Neural cell (in vitro differentiated cells): ENCODE results near the gene PTGR3. TPM values are rescaled to one million over a fixed set of nuclear protein-coding genes. Genes with fewer than 3 reads are reported as not detected.

Experiments used
- H2AFZ ChIP-seq: fragments of 200-600, 300-800 bp; sonication (generic), shearing (Covaris generic); 2 replicates; pipeline ENCODE4 v1.6.0; 2014; ENCODE audit warnings: low read depth, mild to moderate bottlenecking, antibody characterized with exemption, low read length, moderate library complexity
- H3F3A ChIP-seq: fragments of 200-600 bp; shearing (Covaris generic); 2 replicates; pipeline ENCODE4 v1.6.1; 2016; ENCODE audit warnings: mild to moderate bottlenecking, moderate library complexity, mixed read lengths, antibody characterized with exemption, low read length; ENCODE audit not compliant: insufficient read depth, poor library complexity, severe bottlenecking
- H3K27ac ChIP-seq: fragments of 200-600, 300-800 bp; sonication (generic), shearing (Covaris generic); 2 replicates; pipeline ENCODE4 v1.5.1; 2014; ENCODE audit warnings: mild to moderate bottlenecking, low read length, moderate library complexity
- H3K27me3 ChIP-seq: fragments of 300-800, 200-600 bp; sonication (generic), shearing (Covaris generic); 2 replicates; pipeline ENCODE4 v1.6.0; 2014; ENCODE audit warnings: mild to moderate bottlenecking, low read depth, low read length, moderate library complexity; ENCODE audit not compliant: insufficient read depth
- H3K36me3 ChIP-seq: fragments of 300-800, 200-600 bp; sonication (generic), shearing (Covaris generic); 2 replicates; pipeline ENCODE4 v1.5.1; 2014; ENCODE audit warnings: mild to moderate bottlenecking, antibody characterized with exemption, low read length, moderate library complexity; ENCODE audit not compliant: insufficient read depth
- H3K4me2 ChIP-seq: fragments of 300-800, 200-600 bp; sonication (generic), shearing (Covaris generic); 2 replicates; pipeline ENCODE4 v1.6.0; 2014; ENCODE audit warnings: mild to moderate bottlenecking, low read length
- H3K4me3 ChIP-seq: fragments of 300-800, 200-600 bp; sonication (generic), shearing (Covaris generic); 2 replicates; pipeline ENCODE4 v1.5.1; 2014; ENCODE audit warnings: mild to moderate bottlenecking, low read length, moderate library complexity
- H3K79me2 ChIP-seq: fragments of 200-600 bp; shearing (Covaris generic); replicated peaks from 2 replicates; pipeline ENCODE4 v1.6.0; 2014; ENCODE audit warnings: mild to moderate bottlenecking, low read length, moderate library complexity; ENCODE audit not compliant: insufficient read depth
- H3K9ac ChIP-seq: fragments of 300-800, 200-600 bp; sonication (generic), shearing (Covaris generic); 2 replicates; pipeline ENCODE4 v1.6.1; 2016; ENCODE audit warnings: mild to moderate bottlenecking, low read length, mixed read lengths
- H3K9me2 ChIP-seq: fragments of 200-600 bp; shearing (Covaris generic); 2 replicates; pipeline ENCODE4 v1.6.1; 2016; ENCODE audit warnings: mild to moderate bottlenecking, low read length, mixed read lengths; ENCODE audit not compliant: insufficient read depth
- H3K9me3 ChIP-seq: fragments of 200-600, 300-800 bp; sonication (generic), shearing (Covaris generic); 2 replicates; pipeline ENCODE4 v1.6.1; 2016; ENCODE audit warnings: mild to moderate bottlenecking, mixed run types, low read length, moderate library complexity, mixed read lengths
- H4K20me1 ChIP-seq: fragments of 200-600 bp; shearing (Covaris generic); 2 replicates; pipeline ENCODE4 v1.6.1; 2016; ENCODE audit warnings: mild to moderate bottlenecking, mixed run types; ENCODE audit not compliant: insufficient read depth
- EP300 ChIP-seq: fragments of 450-650 bp; conservative IDR thresholded peaks from 2 replicates; pipeline ENCODE4 v1.6.1; 2014; ENCODE audit warnings: antibody characterized with exemption, mild to moderate bottlenecking, moderate library complexity; ENCODE audit not compliant: poor library complexity, severe bottlenecking
- EZH2 ChIP-seq: fragments of 200-600, 300-800 bp; shearing (Covaris generic), sonication (generic); IDR thresholded peaks from 2 replicates; pipeline ENCODE4 v1.6.1; 2014; ENCODE audit warnings: antibody characterized with exemption, low read length, borderline replicate concordance, mild to moderate bottlenecking; ENCODE audit not compliant: insufficient read depth, poor library complexity, severe bottlenecking
- MXI1 ChIP-seq: fragments of 450-650 bp; conservative IDR thresholded peaks from 2 replicates; pipeline ENCODE4 v1.6.1; 2014; ENCODE audit warnings: antibody characterized with exemption, mild to moderate bottlenecking; ENCODE audit not compliant: poor library complexity, severe bottlenecking
- POLR2AphosphoS5 ChIP-seq: IDR thresholded peaks from 2 replicates; pipeline ENCODE4 v1.6.1; 2012
- RAD21 ChIP-seq: fragments of 450-650 bp; conservative IDR thresholded peaks from 2 replicates; pipeline ENCODE4 v1.6.1; 2014; ENCODE audit warnings: antibody characterized with exemption, mild to moderate bottlenecking, moderate library complexity
- SMC3 ChIP-seq: fragments of 450-650 bp; conservative IDR thresholded peaks from 2 replicates; pipeline ENCODE4 v1.6.1; 2014; ENCODE audit warnings: antibody characterized with exemption, mild to moderate bottlenecking, moderate library complexity; ENCODE audit not compliant: poor library complexity
- TAF1 ChIP-seq: IDR thresholded peaks from 2 replicates; pipeline ENCODE4 v1.6.1; 2012; ENCODE audit warnings: low read depth
- polyA plus RNA-seq: library from polyadenylated mRNA; depleted of rRNA; stranded (reverse); fragments of >200 nt; gene quantifications from 2 replicates; pipeline ENCODE4 v1.2.3, GENCODE V29; 2014
- TF ChIP-seq, protein P1 (sequence below): fragments of 450-650 bp; IDR thresholded peaks from 2 replicates; pipeline ENCODE4 v1.5.1; 2014; ENCODE audit warnings: antibody characterized with exemption, mild to moderate bottlenecking, moderate library complexity; ENCODE audit not compliant: poor library complexity, severe bottlenecking
- TF ChIP-seq, protein P2 (sequence below): IDR thresholded peaks from 2 replicates; pipeline ENCODE4 v1.6.1; 2012; ENCODE audit warnings: borderline replicate concordance

The PTGR3 gene
- polyA plus RNA-seq, 1 donor from 2014 or later = 5.9 TPM

DNA sequence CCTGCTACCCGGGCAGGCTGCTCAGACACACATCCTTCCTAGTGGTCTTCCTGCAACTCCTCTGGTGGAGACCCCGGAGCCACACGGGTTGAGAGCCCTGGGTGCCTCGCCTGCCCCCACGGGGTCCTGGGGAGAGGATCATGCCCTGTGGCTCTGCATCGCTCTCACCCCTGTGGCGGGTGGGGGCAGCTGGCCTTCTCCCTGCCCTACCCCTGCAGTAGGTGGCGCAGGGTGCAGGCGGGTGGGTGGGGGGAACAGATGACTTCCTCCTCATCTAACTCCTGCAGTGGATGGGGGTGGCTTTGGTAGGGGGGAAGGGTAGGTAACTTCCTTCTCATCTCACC is 40.2 kb upstream of the PTGR3 start:
- Histone ChIP-seq H2AFZ (no peak overlapping the region), H3K4me3 (no peak overlapping the region), H3K9ac (no peak overlapping the region), H3F3A (no peaks in the 10 kb centered on the region), H3K27ac (no peak overlapping the region), H4K20me1 (no peaks in the 10 kb centered on the region), H3K36me3 (no peaks in the 10 kb centered on the region), H3K4me2 (no peak overlapping the region), H3K79me2 (no peaks in the 10 kb centered on the region), H3K27me3 (peaks cover 4% of the 10 kb centered on the region), H3K9me2 (no peaks in the 10 kb centered on the region), H3K9me3 (no peaks in the 10 kb centered on the region)
- no peak for TF ChIP-seq RAD21
- TF ChIP-seq, protein P1, sequence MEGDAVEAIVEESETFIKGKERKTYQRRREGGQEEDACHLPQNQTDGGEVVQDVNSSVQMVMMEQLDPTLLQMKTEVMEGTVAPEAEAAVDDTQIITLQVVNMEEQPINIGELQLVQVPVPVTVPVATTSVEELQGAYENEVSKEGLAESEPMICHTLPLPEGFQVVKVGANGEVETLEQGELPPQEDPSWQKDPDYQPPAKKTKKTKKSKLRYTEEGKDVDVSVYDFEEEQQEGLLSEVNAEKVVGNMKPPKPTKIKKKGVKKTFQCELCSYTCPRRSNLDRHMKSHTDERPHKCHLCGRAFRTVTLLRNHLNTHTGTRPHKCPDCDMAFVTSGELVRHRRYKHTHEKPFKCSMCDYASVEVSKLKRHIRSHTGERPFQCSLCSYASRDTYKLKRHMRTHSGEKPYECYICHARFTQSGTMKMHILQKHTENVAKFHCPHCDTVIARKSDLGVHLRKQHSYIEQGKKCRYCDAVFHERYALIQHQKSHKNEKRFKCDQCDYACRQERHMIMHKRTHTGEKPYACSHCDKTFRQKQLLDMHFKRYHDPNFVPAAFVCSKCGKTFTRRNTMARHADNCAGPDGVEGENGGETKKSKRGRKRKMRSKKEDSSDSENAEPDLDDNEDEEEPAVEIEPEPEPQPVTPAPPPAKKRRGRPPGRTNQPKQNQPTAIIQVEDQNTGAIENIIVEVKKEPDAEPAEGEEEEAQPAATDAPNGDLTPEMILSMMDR = no peak
- TF ChIP-seq POLR2AphosphoS5 = no peak
- no peak for TF ChIP-seq TAF1
- no peak for TF ChIP-seq EP300
- no peak for TF ChIP-seq EZH2
- TF ChIP-seq, protein P2, sequence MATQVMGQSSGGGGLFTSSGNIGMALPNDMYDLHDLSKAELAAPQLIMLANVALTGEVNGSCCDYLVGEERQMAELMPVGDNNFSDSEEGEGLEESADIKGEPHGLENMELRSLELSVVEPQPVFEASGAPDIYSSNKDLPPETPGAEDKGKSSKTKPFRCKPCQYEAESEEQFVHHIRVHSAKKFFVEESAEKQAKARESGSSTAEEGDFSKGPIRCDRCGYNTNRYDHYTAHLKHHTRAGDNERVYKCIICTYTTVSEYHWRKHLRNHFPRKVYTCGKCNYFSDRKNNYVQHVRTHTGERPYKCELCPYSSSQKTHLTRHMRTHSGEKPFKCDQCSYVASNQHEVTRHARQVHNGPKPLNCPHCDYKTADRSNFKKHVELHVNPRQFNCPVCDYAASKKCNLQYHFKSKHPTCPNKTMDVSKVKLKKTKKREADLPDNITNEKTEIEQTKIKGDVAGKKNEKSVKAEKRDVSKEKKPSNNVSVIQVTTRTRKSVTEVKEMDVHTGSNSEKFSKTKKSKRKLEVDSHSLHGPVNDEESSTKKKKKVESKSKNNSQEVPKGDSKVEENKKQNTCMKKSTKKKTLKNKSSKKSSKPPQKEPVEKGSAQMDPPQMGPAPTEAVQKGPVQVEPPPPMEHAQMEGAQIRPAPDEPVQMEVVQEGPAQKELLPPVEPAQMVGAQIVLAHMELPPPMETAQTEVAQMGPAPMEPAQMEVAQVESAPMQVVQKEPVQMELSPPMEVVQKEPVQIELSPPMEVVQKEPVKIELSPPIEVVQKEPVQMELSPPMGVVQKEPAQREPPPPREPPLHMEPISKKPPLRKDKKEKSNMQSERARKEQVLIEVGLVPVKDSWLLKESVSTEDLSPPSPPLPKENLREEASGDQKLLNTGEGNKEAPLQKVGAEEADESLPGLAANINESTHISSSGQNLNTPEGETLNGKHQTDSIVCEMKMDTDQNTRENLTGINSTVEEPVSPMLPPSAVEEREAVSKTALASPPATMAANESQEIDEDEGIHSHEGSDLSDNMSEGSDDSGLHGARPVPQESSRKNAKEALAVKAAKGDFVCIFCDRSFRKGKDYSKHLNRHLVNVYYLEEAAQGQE = no peak
- no peak for TF ChIP-seq SMC3
- no peak for TF ChIP-seq MXI1

DNA sequence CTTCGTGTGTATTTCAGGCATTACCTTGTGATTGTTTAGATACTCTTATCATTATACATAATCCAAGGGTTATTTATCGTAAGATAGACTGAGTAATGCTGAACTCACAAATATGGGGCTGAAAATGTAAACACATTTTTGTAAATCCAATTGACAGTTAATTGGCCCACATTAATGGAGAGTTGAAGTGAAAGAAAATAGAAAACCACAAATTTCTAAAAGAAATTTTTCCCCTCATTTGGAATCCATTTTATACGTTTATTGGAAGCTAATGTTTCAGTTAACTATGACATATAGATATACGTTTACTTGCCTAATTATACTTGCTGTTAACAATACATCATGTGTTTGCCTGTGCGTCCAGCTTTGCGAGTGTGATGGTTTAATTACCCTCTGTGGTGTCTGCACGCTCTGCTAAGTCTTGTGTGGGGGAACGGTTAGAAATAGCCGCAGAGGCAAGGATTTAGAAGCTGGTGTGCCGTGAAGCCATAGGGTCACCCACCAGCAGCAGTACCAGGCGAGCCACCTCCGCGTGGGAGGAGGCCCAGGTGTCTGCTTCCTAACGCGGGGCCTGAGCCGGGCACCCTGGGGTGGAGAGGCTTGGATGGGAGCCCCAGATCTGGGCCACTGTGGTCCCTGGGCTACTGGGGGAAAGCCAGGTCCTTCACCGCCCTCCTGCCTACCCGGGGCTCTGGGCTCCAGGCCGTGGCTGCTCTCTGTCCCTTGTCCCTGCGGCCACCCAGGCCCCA is 39.7 kb upstream of the PTGR3 start:
- no peak overlapping the region for H2AFZ ChIP-seq
- H3K36me3 ChIP-seq = no peaks in the 10 kb centered on the region
- no peak overlapping the region for H3K4me3 ChIP-seq
- no peaks in the 10 kb centered on the region for H3K9me3 ChIP-seq
- no peak for TF ChIP-seq TAF1
- TF ChIP-seq SMC3 = no peak
- TF ChIP-seq, protein P1 = no peak
- no peak for TF ChIP-seq RAD21
- no peak for TF ChIP-seq MXI1
- TF ChIP-seq, protein P2 = no peak
- no peak for TF ChIP-seq EP300
- TF ChIP-seq EZH2 = no peak
- TF ChIP-seq POLR2AphosphoS5 = no peak
- no peaks in the 10 kb centered on the region for H3K79me2 ChIP-seq
- H3K27ac ChIP-seq = no peak overlapping the region
- no peaks in the 10 kb centered on the region for H4K20me1 ChIP-seq
- no peak overlapping the region for H3K9ac ChIP-seq
- H3K9me2 ChIP-seq = no peaks in the 10 kb centered on the region
- no peaks in the 10 kb centered on the region for H3F3A ChIP-seq
- H3K4me2 ChIP-seq = no peak overlapping the region
- no peaks in the 10 kb centered on the region for H3K27me3 ChIP-seq
